ENCODE results near the gene LRP1B.

GRCh38 chr2:140288726-140289125 lies 1842.1 kb downstream of the LRP1B start:
- no peak for TF ChIP-seq GATA3 (IDR thresholded peaks at IDR 0.05; ENCODE audit: low read depth, low read length)
- TF ChIP-seq GATA2 (IDR thresholded peaks at IDR 0.05; ENCODE audit: low read depth, low read length) = no peak
